ENCODE results near the gene GPRC6A.

GPRC6A gene

DNA sequence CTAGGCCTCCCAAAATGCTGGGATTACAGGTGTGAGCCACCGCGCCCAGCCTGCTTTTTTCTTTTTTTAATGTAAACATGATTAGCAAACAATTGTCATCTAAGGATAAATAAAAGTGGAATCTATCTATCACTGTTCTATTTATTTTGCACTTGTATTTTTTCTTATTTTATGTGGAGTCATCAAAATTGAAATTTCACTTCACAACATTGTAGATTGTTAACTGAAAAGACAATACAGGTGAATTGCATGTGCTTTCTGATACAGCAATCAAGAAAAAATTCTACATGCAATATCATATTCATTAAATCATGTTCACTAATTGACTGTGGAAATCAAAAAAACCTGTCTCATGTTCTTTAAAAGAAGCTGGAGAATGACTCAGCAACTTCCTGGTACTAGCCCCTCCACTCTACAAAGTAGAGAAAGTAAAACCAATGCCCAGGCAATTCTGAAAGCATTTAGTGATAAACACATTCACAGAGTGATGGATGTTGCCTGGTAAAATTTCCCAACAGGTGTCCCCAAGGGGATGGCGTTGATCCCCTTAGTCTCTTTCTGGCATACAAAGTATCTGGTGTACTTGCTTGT lies 37.5 kb upstream of the GPRC6A start:
- H3K36me3 ChIP-seq, result no peaks in the 10 kb centered on the region
- TF ChIP-seq, protein P1, sequence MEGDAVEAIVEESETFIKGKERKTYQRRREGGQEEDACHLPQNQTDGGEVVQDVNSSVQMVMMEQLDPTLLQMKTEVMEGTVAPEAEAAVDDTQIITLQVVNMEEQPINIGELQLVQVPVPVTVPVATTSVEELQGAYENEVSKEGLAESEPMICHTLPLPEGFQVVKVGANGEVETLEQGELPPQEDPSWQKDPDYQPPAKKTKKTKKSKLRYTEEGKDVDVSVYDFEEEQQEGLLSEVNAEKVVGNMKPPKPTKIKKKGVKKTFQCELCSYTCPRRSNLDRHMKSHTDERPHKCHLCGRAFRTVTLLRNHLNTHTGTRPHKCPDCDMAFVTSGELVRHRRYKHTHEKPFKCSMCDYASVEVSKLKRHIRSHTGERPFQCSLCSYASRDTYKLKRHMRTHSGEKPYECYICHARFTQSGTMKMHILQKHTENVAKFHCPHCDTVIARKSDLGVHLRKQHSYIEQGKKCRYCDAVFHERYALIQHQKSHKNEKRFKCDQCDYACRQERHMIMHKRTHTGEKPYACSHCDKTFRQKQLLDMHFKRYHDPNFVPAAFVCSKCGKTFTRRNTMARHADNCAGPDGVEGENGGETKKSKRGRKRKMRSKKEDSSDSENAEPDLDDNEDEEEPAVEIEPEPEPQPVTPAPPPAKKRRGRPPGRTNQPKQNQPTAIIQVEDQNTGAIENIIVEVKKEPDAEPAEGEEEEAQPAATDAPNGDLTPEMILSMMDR (IDR thresholded peaks at IDR 0.05), result no peak
- H3K9me3 ChIP-seq, result no peaks in the 10 kb centered on the region

GRCh38 chr6:116859264-116859663 lies 30.4 kb upstream of the GPRC6A start:
- TF ChIP-seq, protein P1 (IDR thresholded peaks at IDR 0.05), result no peak
- Histone ChIP-seq H3K27me3 (no peaks in the 10 kb centered on the region), H3K4me1 (ENCODE audit: control insufficient read depth in 1 of 2, insufficient read depth in 1 of 2, low read depth in 1 of 2, low read length in 1 of 2) (no peaks in the 10 kb centered on the region), H3K27ac (no peak overlapping the region), H3K9me3 (no peaks in the 10 kb centered on the region), H3K4me3 (ENCODE audit: low read depth in 1 of 2, low read length in 1 of 2) (no peak overlapping the region), H3K36me3 (no peaks in the 10 kb centered on the region)

More for the DNA sequence above, 37.5 kb upstream of the GPRC6A start:
- Histone ChIP-seq H3K27ac (no peak overlapping the region), H3K27me3 (no peaks in the 10 kb centered on the region), H3K4me3 (ENCODE audit: low read depth in 1 of 2, low read length in 1 of 2) (no peak overlapping the region), H3K4me1 (ENCODE audit: control insufficient read depth in 1 of 2, insufficient read depth in 1 of 2, low read depth in 1 of 2, low read length in 1 of 2) (no peaks in the 10 kb centered on the region)

- TF ChIP-seq, protein P1 (IDR thresholded peaks at IDR 0.05), result no peak
- no peak overlapping the region for H3K27ac ChIP-seq
- H3K4me3 ChIP-seq (ENCODE audit: low read depth in 1 of 2, low read length in 1 of 2), result no peak overlapping the region
- H3K27me3 ChIP-seq, result no peaks in the 10 kb centered on the region
- H3K9me3 ChIP-seq, result no peaks in the 10 kb centered on the region
- H3K36me3 ChIP-seq, result no peaks in the 10 kb centered on the region
- no peaks in the 10 kb centered on the region for H3K4me1 ChIP-seq (ENCODE audit: control insufficient read depth in 1 of 2, insufficient read depth in 1 of 2, low read depth in 1 of 2, low read length in 1 of 2)
Measured at GRCh38 chr6:116858060-116858459, 29.2 kb upstream of the GPRC6A start.

- no peaks in the 10 kb centered on the region for H3K4me1 ChIP-seq (ENCODE audit: control insufficient read depth in 1 of 2, insufficient read depth in 1 of 2, low read depth in 1 of 2, low read length in 1 of 2)
- TF ChIP-seq, protein P1 (IDR thresholded peaks at IDR 0.05), result no peak
- no peaks in the 10 kb centered on the region for H3K27me3 ChIP-seq
- H3K36me3 ChIP-seq, result no peaks in the 10 kb centered on the region
- no peaks in the 10 kb centered on the region for H3K9me3 ChIP-seq
- H3K4me3 ChIP-seq (ENCODE audit: low read depth in 1 of 2, low read length in 1 of 2), result no peak overlapping the region
- H3K27ac ChIP-seq, result no peak overlapping the region
Measured at GRCh38 chr6:116847227-116847626, 18.3 kb upstream of the GPRC6A start.

DNA sequence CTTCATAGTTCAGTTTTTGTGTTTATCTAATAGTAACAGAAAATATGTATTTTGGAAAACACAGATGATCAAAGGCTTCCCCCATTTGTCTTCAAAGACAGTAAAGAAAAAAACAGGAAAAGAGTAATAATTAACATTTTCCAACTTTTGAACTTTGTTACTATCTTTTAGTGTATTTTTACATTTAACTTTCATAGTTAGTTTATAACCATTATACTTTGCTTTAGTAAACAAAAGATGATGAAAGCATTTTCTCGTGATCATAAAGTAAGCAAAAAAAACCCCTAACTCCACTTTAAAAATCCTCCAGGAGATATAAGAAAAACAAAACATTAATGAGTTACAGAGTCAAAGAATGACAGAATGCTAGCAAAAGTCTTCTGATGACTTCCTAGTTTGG lies 13.6 kb upstream of the GPRC6A start:
- Histone ChIP-seq H3K27ac (no peak overlapping the region), H3K4me3 (ENCODE audit: low read depth in 1 of 2, low read length in 1 of 2) (no peak overlapping the region), H3K9me3 (no peaks in the 10 kb centered on the region), H3K4me1 (ENCODE audit: control insufficient read depth in 1 of 2, insufficient read depth in 1 of 2, low read depth in 1 of 2, low read length in 1 of 2) (no peaks in the 10 kb centered on the region), H3K27me3 (no peaks in the 10 kb centered on the region), H3K36me3 (no peaks in the 10 kb centered on the region)
- TF ChIP-seq, protein P1 (IDR thresholded peaks at IDR 0.05), result no peak

Data from neutrophil (primary cell).